A673 (cell line): ENCODE results near the gene ADORA2A. TPM values are rescaled to one million over a fixed set of nuclear protein-coding genes. Genes with fewer than 3 reads are reported as not detected.

Experiments
- BruUV-seq: library from RNA; stranded (reverse); fragments of 400-500 nt; replicated peaks from 2 replicates; lab custom pipeline; 2021; lab: Mats Ljungman, UMichigan
- CTCF ChIA-PET: fragments of 300-600 bp; sonication (Branson Sonifier 250); formaldehyde crosslinking; loops from one replicate; lab custom pipeline; 2022; ENCODE audit warnings: antibody characterized with exemption; lab: Charles Lee
- POLR2A ChIA-PET: fragments of 300-600 bp; sonication (Branson Sonifier 250); formaldehyde crosslinking; loops from one replicate; lab custom pipeline; 2022; ENCODE audit warnings: antibody characterized with exemption; ENCODE audit not compliant: low non-redundant PET; lab: Charles Lee
- DNase-seq: peaks from one replicate; pipeline ENCODE4 v3.0.0-alpha.2; 2015; ENCODE audit warnings: low spot score
- H3K27ac ChIP-seq: fragments of 200-600 bp; sonication (generic); 2 replicates; pipeline ENCODE4 v1.5.1; 2016; ENCODE audit warnings: mixed run types, low read depth, mild to moderate bottlenecking, mixed read lengths, antibody characterized with exemption, low read length; ENCODE audit not compliant: poor library complexity, severe bottlenecking
- H3K27me3 ChIP-seq: fragments of 200-600 bp; sonication (generic); replicated peaks from 2 replicates; pipeline ENCODE4 v1.6.1; 2017; ENCODE audit warnings: mixed run types, low read depth, mild to moderate bottlenecking, mixed read lengths, antibody characterized with exemption, low read length; ENCODE audit not compliant: insufficient read depth, poor library complexity
- H3K36me3 ChIP-seq: fragments of 200-600 bp; sonication (generic); 2 replicates; pipeline ENCODE4 v1.6.1; 2016; ENCODE audit warnings: mixed run types, mild to moderate bottlenecking, mixed read lengths, antibody characterized with exemption, low read length; ENCODE audit not compliant: insufficient read depth, poor library complexity, severe bottlenecking
- H3K4me1 ChIP-seq: fragments of 200-600 bp; sonication (generic); 2 replicates; pipeline ENCODE4 v1.6.1; 2017; ENCODE audit warnings: mixed run types, mild to moderate bottlenecking, mixed read lengths, antibody characterized with exemption, low read length; ENCODE audit not compliant: insufficient read depth, poor library complexity, severe bottlenecking
- H3K4me3 ChIP-seq: fragments of 200-600 bp; sonication (generic); 2 replicates; pipeline ENCODE4 v1.5.1; 2016; ENCODE audit warnings: low read depth, mixed run types, mild to moderate bottlenecking, mixed read lengths, low read length; ENCODE audit not compliant: poor library complexity, severe bottlenecking
- H3K9me3 ChIP-seq: fragments of 200-600 bp; sonication (generic); 2 replicates; pipeline ENCODE4 v1.6.1; 2016; ENCODE audit warnings: mixed run types, low read depth, mild to moderate bottlenecking, mixed read lengths, antibody characterized with exemption, low read length; ENCODE audit not compliant: poor library complexity, severe bottlenecking
- CTCF ChIP-seq: fragments of 300-800, 200-600 bp; sonication (generic); conservative IDR thresholded peaks from 2 replicates; pipeline ENCODE4 v1.5.1; 2017; ENCODE audit warnings: low read depth, mild to moderate bottlenecking, antibody characterized with exemption, low read length, moderate library complexity, mixed read lengths
- EZH2 ChIP-seq: fragments of 200-600 bp; sonication (generic); IDR thresholded peaks from 2 replicates; pipeline ENCODE4 v1.6.1; 2017; ENCODE audit warnings: borderline replicate concordance, low read depth, mild to moderate bottlenecking, mixed read lengths, antibody characterized with exemption, low read length; ENCODE audit not compliant: poor library complexity, severe bottlenecking
- intact Hi-C: fragments of 100-400 bp; cut with micrococcal nuclease; formaldehyde crosslinking; loops from one replicate; pipeline ENCODE4 v1.10.0; 2022; ENCODE audit not compliant: unreplicated experiment
- total RNA-seq: library from RNA; stranded (reverse); gene quantifications from 2 replicates; pipeline ENCODE4 v1.2.3, GENCODE V29; 2021

ADORA2A gene
- total RNA-seq, 1 experiment from 2014 or later: 9.6 TPM

GRCh38 chr22:24409707-24410106 is 17.7 kb upstream of the ADORA2A start:
- H3K4me3 ChIP-seq: no peak overlapping the region
- no peak for DNase-seq
- no peaks in the 10 kb centered on the region for H3K27me3 ChIP-seq
- BruUV-seq: no TSS peak
- TF ChIP-seq CTCF: no peak
- no peaks in the 10 kb centered on the region for H3K9me3 ChIP-seq
- ChIA-PET CTCF (interaction anchor here (0.6 kb wide), 1 partner anchor 29 kb away, joined by 15 read pairs; no protein-coding TSS in a partner anchor), POLR2A (no interaction called here)
- H3K4me1 ChIP-seq: no peaks in the 10 kb centered on the region
- intact Hi-C loops: no loop called here
- H3K27ac ChIP-seq: no peak overlapping the region
- H3K36me3 ChIP-seq: peaks cover 10% of the 10 kb centered on the region

GRCh38 chr22:24410110-24410856 is 17.1 kb upstream of the ADORA2A start:
- TF ChIP-seq CTCF: no peak
- TF ChIP-seq EZH2: no peak
- Histone ChIP-seq H3K4me1 (no peaks in the 10 kb centered on the region), H3K27me3 (no peaks in the 10 kb centered on the region), H3K4me3 (no peak overlapping the region), H3K9me3 (no peaks in the 10 kb centered on the region), H3K36me3 (peaks cover 6% of the 10 kb centered on the region), H3K27ac (no peak overlapping the region)
- intact Hi-C loops: no loop called here
- POLR2A ChIA-PET: no interaction called here
- CTCF ChIA-PET: no interaction called here
- BruUV-seq: no TSS peak
- DNase-seq: no peak

- DNase-seq: no peak
- Histone ChIP-seq H3K27ac (no peak overlapping the region), H3K4me1 (no peaks in the 10 kb centered on the region), H3K36me3 (peaks cover 10% of the 10 kb centered on the region), H3K4me3 (no peak overlapping the region), H3K9me3 (no peaks in the 10 kb centered on the region), H3K27me3 (no peaks in the 10 kb centered on the region)
- no peak for TF ChIP-seq EZH2
- no peak for TF ChIP-seq CTCF
- ChIA-PET POLR2A (no interaction called here), CTCF (interaction anchor here (0.7 kb wide), 1 partner anchor 56 kb away, joined by 6 read pairs; no protein-coding TSS in a partner anchor)
- intact Hi-C loops: no loop called here
- no TSS peak for BruUV-seq
Observed at GRCh38 chr22:24411256-24412004, 16.0 kb upstream of the ADORA2A start.
